HG03135 (cell line): ENCODE data around the gene UROC1.

Experiments used
- ATAC-seq: cut with Tn5 transposase; IDR thresholded peaks from one replicate; pipeline ENCODE4 v1.9.1; 2021; ENCODE audit warnings: mild to moderate bottlenecking, moderate library complexity; ENCODE audit not compliant: unreplicated experiment

Gene UROC1

DNA sequence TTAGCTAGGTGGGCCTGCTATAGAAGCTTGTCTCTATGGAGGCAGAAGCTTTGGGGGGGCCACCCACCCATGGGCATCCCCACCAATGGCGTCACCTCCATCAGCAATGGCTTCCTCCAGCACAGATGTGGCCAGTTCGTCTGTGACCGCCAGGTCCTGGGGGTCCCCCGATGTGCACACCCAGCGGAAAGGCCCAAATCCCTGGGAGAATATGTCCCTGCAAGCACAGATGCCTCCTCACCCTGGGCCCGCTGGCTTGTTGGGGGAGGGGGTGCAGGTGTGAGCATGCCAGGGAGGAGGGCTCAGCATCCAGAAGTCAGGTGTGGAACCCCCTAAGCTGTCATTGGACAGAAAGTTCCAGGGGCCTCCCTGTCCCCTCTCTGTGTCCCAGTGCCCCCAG is 19.6 kb downstream of the UROC1 start:
- no peak for ATAC-seq

DNA sequence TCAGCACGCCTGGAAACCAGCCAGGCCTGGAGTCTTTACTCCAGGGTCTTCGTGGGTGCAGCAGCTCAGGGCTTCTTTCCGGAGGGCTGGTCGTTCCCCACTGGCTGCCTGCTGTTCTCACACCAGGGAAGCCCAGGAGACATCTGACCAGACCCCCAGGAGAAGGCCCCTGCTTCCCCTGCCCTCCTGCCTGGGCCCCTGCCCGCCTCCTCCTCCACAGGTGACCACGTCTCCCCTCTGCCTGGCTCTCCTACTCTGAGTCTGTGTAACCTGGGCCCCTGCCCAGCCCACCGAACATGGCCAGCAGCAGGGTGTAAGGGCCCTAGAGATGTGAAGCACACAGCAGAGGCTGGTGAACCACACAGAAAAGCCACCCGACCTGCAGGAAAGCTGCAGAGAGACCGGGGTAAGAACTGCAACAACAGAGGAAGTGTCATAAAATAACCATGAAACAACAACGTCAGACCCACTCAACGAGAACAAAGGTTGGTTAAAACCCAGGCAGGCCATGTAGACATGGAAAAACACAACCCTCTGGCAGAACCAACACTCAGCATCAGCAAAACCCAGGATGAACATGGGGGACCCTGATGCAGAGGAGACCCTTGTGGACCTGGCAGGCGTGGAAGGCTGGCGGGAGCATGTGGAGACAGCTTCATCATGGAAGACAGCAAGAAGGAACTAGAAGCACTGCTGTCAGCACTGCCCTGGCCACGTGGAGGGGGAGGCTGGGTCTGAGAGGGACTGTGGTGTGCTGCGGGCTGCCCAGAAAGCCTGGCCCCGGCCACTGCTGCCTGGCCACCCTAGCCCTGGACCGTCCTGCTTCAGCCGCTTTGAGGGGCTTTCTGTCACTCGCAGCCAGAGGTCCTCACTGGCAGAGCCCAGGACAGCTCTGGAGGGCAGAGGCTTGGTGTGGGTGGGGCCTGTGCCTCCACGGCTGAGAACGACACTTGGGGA is 20.4 kb downstream of the UROC1 start:
- ATAC-seq = no peak

DNA sequence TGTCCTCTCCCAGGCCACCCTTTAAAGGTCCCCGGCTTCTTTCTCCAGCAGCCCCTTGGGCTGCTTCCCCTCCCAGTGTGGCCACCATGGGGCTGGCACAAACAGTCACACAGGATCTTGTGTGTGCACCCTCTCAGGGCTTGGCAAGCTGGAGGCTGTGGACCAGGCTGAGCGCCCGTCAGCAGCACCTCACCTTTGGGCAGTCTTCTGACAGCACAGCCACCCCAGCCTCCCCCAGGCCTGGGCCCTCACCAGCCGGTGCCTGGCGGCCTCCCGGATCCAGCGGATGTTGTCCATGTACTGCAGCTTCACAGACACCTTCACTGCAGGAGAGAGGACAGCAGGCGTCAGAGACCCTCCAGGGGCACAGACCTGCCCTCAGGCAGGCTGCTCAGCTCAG is 21.8 kb downstream of the UROC1 start:
- no peak for ATAC-seq

DNA sequence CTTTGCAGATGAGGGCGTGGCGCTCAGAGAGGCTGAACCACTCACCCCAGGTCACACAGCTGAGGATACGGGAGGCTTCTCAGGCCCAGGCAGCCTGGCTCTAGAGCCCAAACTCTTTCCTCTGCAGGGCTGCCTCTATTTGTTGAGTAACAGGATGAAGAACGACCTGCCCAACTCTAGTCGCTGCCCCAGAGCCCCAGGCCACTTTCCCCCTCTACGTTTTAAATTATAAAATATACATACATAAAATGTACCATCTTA is 22.7 kb downstream of the UROC1 start:
- no peak for ATAC-seq

DNA sequence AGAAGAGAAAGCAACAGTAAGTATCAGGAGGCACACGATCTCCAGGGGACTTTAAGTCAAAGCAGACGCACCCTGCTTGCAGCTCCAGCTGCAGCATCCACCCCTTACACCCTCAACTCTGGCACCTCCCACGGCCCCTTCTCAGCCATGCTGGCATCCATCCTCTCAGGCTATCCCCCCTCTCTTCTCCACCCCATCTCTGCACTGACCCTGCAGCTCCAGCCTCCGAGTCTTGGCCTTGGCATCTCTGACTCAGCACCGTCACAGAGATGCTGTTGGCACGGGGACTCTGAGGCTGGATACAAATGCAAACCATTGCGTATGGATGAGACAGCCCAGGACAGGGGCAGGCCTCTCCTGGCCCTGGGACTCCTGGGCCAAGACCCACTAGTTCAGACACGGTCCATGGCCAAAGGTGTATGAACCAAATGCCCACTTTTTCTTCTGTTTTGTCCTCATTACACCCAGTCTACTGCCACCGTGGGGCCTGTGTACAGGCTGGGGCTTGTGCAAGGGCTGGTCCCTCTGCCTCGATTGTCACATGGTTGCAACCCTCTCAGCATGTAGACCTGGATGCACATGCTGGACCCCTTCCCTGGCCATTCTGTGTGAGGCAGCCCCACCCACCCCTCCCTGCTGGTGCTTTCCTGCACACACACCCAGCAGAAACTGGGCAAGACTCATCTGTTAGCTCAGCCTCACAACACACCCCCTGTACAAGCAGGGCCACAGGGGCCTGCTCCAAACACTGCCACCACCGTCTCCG is 23.2 kb downstream of the UROC1 start:
- ATAC-seq = no peak

DNA sequence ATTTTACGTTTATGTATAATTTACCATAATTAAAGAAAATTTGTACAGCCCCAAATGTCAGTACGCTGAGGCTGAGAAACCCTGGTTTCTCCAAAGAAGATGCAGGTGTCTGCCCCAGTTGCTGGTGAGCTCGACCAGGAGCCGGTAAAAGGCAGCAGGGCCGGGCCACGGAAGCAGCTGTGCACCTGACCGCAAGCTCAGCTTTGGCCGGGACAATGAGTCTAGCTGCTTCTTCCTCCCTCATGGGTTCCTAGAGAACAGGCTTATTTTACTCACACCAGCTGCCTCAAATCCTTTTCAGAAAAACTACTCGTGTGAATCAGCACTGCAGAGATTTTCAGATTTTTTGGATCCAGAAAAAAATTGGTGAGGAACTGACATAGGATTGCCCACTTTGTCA is 23.8 kb downstream of the UROC1 start:
- ATAC-seq = no peak

DNA sequence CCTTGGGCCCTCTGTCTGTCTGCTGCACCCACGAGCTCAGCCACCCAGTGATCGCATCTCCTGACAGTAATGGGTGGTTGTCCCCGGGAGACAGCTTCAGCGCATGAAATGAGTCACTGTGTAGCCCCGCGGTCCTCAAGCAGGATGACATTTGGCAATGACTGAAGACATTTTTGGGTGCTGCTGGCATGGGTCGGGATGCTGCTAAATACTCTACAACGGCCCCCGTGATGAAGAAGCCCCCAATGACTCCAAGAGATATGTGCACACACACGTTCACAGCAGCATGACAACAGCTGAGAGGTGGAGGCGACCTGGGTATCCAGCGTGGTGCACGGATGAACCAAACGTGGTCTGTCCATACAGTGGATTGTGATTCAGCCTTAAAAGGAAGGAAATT is 24.5 kb downstream of the UROC1 start:
- ATAC-seq = no peak

DNA sequence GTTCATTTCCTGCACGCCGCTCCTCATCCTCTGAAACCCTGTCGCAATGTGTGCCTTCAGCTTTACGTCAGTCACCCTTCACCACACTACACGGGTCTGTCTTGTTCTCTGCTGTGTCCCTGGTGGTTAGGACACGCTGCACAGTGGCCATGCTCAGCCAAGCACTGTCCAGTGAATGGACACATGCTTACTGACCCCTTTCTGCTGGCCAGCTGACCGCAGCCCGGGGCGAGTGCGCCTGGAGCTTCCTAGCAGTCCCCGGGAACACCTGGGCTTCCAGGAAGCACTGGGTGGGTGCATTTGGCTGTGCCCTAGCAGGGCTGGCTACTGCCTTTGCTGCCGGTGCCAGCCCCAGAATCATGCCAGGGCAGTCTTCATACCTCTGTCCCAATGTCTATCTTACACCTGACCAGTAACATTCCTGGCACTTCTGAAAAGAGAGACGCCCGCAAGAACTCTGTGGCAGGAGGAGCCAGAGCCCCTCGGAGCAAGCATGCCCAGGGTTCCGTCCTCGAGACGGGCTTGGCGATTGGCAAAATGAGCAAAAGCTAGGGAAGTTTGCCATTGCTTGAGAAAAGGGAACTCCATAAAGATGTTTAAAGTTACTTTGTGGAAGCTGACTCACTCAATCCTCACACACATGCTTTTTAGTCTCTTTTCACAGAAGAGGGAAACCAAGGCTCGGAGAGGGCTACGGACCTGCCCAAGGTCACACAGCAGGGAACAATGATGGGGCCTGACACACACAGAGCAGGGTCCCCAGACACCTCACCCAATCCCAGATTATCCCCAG is 26.2 kb downstream of the UROC1 start:
- ATAC-seq = no peak

DNA sequence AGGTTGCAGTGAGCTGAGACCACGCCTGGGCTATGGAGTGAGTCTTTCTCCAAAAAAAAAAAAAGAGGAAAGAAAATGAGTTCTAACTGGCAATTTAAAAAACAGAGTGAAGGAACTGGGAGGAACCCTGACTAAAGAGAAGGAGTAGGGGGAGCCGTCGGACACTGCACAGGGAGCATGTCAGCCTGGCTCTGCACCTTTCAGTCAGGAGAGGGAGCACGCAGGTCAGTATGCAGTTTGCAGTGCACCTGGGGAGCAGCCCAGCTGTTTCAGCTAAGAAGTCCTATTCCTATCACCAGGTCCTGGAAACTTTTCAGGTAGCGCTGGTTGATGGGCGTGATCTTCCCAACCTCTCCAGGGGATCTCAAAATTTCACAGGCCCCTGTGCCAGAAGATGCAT is 27.0 kb downstream of the UROC1 start:
- no peak for ATAC-seq

DNA sequence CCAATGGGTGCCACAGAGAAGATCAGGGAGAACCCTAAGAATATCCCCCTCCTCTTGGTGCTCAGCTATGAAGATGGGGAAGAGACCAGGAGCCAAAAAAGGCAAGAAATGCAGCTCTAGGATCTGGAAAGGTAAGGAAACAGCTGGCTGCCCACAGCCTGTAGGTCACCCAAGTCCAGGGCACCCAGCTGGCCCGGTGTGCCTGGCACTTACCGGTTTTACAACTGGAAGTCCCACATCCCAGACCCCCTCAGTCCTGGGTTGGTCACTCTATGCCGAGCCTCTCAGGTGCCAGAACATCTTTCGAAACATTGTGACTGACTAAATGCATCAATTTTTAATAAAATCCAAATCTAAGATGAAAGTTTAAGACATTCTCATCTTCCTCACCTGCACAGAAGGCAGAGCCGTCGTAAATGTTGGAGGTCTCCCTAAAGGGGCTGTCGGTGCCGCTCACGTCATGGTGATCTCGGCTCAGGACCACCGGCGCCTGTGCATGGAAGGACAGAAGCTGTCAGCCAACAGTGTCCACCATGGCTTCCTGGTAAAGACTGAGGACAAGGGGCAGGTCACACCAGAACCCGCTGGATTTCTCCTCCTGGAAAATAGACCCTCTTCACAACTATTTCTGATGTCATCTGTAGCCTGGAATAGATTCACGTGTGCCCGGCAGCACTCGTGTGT is 28.5 kb downstream of the UROC1 start:
- no peak for ATAC-seq

DNA sequence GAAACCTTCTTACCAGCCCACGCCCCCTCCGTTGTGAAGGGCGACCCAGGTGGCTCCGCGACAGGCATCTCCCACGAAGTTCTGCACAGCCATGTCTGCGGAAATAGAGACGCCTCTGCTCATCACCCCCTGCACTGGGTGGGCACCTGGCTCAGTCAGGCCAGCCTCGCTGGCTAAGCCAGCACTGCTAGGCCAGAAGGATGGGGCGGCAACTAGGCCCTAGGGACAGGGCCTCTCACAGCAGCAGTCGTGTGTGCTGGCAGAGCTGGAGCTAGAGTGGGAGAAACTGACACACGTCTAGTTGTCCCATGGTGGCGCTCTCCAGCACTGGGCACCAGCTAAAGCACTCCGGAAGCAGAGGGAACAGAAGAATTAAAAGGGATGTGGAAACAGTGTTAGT is 29.4 kb downstream of the UROC1 start:
- no peak for ATAC-seq

DNA sequence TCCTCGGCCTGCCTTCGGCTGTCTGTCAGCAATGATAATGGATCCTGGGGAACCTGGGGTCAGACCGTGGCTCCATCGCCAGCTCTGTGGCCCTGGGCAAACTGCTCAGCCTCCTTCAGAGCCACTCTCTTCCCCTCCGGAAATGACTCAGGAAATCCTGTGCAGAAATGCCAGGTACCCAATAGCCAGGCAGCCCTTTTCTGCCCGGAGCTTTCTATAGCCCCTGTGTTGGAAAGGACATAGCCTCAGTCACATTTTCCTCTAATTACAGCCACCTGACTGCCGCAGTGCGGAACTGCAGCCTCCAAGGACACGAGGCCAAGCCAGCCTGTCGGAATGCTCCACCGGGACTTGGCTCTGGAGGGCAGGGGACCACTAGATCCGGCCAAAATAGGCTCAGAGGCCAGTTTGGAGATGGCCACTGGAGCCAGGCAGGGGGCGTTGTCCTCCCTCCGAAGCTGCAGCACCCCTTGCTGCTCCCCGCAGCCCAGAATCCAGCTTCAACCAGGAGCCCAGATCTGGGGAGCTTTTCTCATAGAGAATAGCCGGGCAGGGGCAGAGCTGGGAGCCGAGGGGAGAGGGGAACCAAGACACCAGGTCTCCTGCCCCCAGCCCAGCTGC is 30.3 kb downstream of the UROC1 start:
- ATAC-seq = no peak

DNA sequence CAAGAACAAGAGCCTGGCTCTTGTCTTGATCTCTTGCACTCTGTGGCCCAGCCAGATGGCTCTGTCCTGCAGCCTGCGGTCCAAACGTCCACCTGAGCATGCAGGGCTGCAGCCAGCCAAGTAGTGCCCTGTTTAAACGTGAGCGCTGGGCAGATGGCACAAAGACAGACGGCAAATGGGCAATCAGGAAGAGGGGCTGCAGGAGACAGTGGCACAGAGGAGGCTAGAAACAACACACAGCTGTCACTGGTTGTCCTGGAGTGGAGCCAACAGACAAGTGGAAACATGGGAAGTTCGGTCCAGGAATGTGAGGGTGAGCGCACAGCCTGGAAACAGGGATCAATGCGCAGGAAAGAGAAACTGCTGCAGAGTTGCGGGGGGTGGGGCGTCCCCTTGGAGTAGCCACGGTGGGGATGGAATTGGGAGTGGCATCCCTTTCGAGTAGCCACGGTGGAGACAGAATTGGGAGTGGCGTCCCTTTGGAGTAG is 31.2 kb downstream of the UROC1 start:
- ATAC-seq = no peak

DNA sequence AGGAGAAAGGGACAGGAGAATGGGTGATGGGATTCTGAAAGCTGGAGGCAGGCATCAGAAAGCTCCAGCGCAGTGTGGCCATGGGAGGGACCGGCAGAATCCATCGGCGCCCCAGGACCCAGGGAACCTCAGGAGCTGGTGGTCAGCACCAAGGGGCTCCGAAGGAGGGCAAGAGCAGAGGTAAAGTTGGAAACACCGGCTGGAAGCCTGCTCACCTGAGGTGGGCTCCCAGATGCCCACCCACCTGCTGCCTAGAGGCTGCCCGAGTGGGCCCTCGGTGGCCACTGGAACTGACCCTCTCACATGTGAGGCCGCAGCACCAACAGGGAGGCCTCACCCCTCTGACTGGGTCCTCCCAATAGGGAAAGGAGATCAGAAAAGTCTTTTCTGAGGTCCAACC is 31.6 kb downstream of the UROC1 start:
- no peak for ATAC-seq

DNA sequence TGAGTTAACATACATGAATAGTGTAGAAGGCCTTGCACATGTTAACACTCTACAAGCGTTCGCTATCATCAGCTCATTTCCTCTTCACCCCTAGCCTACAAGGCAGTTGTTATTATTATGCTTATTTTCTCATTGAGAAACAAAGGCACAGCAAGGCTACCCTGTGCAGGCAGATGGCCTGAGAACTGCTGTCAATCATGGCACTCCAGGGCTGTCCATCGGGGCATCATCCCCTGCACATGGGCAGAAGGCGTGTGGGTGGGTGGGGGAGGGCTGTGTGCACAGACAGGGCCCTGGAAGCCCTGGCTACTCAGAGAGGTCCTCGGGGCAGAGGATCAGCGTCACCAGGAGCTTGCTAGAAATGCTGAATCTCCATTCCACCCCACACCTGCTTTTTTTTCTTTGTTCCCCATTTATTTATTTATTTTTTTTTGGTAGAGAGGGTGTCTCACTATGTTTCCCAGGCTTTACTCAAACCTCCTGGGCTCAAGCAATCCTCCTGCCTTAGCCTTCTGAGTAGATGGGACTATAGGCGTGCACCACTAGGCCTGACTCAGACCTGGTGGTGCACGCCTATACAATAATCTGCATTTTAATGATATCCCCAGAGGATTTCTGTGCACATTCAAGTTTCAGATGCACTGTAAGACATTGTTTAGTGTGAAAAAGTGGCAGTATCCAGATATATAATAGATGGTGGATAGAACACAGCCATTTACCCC is 32.2 kb downstream of the UROC1 start:
- no peak for ATAC-seq

DNA sequence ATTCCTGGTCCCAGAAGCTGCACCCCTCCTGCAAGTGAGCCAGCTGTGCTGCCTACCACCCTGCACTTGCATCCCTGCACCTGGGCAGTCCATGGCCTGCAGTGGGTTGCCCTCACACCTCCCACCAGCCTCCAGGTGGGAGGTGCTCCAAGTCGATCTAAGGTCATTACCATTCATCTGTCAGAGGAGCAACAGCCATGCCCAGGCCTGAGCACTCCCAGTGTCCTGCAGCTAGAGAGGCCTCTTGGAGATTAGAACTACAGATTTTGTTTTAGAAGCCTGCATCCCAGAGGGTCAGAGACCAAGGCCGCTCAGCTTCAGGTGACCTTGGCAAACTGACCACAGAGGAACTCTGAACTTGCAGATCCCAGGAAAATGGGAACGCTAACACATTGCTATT is 32.9 kb downstream of the UROC1 start:
- ATAC-seq = no peak

DNA sequence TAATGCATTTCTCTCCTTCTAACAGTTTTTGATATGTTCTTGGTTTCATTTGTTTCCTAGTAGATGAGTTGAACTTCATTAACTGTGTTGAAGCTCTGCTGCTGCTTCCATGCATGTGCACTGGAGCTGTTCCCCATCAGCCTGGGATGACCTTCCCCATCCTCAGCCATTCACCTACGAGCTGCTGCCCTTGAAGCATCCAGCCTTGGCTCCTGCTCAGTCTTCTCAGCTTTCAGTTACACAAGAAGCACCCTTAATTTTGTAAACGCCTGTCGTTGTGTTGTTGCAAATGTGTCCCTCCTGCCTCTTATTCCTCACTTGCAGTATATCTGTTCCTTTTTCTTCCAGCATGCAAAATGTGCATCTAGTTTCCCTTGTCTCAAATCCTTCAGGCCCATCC is 33.4 kb downstream of the UROC1 start:
- ATAC-seq = no peak

DNA sequence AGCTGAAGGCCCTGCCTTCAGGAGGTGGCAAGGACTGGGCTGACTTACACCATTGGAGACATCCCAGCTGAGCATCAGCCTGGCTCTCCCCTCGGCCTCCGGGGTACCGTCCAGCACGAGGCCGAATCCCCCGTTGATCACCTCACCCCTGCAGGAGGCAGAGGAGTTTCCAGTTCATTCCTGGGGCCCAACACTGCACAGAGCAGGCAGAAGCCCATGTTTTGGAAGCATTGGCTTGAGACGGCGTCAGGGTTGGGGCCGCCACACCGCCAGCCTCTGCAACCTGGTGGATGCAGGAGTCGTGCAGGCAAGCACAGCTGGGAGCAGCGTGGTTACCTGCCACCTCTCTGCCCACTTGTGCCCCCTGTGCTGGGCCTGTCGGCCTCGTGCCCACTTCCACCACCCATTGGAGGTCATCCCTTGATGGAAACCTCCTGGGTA is 34.2 kb downstream of the UROC1 start:
- ATAC-seq = no peak

DNA sequence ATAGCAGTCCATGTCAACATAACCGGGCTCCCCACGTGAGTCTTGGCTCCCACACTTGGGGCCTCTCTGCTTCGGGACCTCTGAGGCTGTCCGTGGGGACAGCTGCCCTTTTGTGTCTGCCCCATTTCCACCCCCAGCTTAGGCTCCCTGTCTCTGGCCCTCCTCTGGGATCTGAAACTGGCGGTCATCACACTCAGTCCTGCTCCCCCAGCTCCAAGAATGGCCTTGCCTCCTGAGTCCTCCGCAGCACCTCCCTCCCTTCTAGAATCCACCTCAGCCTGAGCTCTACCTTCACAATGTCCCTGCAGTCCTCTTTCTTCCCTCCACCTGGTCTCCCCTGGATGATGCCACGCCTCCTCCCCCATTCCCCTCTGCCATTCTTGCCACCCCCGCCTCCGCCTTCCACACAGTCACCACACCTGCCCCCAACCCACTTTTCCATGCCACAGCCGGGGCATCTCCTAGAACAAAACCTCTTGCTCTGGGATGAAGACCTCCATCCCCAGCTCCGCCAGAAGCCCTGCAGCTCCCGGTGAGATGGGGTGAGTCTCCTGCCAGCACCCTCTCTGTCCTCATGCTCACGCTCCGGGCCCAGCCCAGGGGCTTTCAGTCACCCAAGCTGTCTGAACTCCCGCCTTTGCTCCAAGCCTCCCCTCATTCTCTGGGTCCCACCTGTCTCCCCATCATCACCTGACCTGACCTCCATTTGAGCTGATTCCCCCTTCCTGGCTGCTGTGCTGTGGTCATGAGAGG is 34.9 kb downstream of the UROC1 start:
- ATAC-seq = no peak
